ENCODE results near the gene BCAS4.
A peak's percentile ranks its signal among the peaks of the same experiment; 100 is the strongest.

BCAS4 gene

GRCh38 chr20:50813101-50813643, 18.3 kb downstream of the BCAS4 start:
- no peak for DNase-seq (ENCODE audit: low read depth in 2 of 2)
- TF ChIP-seq CTCF (IDR thresholded peaks at IDR 0.05; ENCODE audit: low read depth, low read length), result no peak
- H3K4me3 ChIP-seq (replicated peaks in 1 of 2; ENCODE audit: low read depth in 2 of 2, low read length in 2 of 2), result no peak overlapping the region

- no peak for DNase-seq (ENCODE audit: low read depth in 2 of 2)
- H3K4me3 ChIP-seq (replicated peaks in 1 of 2; ENCODE audit: low read depth in 2 of 2, low read length in 2 of 2), result no peak overlapping the region
- TF ChIP-seq CTCF (IDR thresholded peaks at IDR 0.05; ENCODE audit: low read depth, low read length), result no peak
These were observed 18.9 kb downstream of the BCAS4 start for GRCh38 chr20:50813801-50814200.

- no peak for DNase-seq (ENCODE audit: low read depth in 2 of 2)
- H3K4me3 ChIP-seq (replicated peaks in 1 of 2; ENCODE audit: low read depth in 2 of 2, low read length in 2 of 2), result no peak overlapping the region
- no peak for TF ChIP-seq CTCF (IDR thresholded peaks at IDR 0.05; ENCODE audit: low read depth, low read length)
These were observed 19.7 kb downstream of the BCAS4 start for GRCh38 chr20:50814438-50815161.

DNA sequence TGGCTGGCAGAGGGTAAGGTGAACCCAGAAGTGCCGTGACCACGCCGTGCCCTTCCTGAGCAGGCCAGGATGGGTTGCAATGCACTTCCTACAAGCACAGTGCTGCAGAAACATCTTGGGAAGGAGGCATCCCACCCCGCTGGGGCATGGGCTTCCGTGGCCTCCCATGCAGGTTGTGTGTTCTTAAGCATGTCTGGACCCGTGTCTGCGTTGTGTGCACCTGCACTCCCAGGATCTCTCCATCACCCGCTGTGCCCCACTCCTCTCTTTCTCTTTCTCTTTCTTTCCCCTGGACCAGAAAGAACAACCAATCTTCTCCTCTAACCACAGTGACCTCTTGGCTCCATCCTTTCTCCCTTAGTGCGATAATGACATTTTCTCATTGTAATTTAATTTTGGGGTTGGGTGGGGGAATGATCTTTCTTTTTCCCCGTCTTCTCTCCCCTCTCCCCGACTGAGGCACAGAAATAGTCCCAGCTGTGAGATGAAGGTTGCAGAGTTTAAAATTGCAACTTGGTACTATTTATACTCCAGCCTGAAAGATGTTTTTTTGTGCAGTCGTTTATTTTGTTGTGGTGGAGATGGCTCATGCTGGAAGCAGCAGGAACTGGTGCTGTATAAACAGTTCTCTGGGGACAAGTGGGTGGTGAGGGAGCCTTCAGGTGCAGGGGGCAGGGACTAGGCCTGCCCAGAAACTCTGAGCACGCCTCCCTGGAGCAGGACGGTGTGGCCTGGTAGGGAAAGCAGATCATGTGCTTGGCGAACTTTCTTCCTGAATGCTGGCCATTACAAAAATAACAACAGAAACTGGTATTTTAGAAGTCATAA, 20.5 kb downstream of the BCAS4 start:
- TF ChIP-seq CTCF (IDR thresholded peaks at IDR 0.05; ENCODE audit: low read depth, low read length), result no peak
- DNase-seq (ENCODE audit: low read depth in 2 of 2), result peak in 1 of 2 donors; percentile 71
- H3K4me3 ChIP-seq (replicated peaks in 1 of 2; ENCODE audit: low read depth in 2 of 2, low read length in 2 of 2), result no peak overlapping the region

- H3K4me3 ChIP-seq (replicated peaks in 1 of 2; ENCODE audit: low read depth in 2 of 2, low read length in 2 of 2), result no peak overlapping the region
- no peak for TF ChIP-seq CTCF (IDR thresholded peaks at IDR 0.05; ENCODE audit: low read depth, low read length)
- no peak for DNase-seq (ENCODE audit: low read depth in 2 of 2)
These were observed 22.9 kb downstream of the BCAS4 start for GRCh38 chr20:50817776-50818172.

GRCh38 chr20:50819349-50819748, 24.5 kb downstream of the BCAS4 start:
- no peak for TF ChIP-seq CTCF (IDR thresholded peaks at IDR 0.05; ENCODE audit: low read depth, low read length)
- DNase-seq (ENCODE audit: low read depth in 2 of 2), result no peak
- H3K4me3 ChIP-seq (replicated peaks in 1 of 2; ENCODE audit: low read depth in 2 of 2, low read length in 2 of 2), result no peak overlapping the region
